ENCODE data around the gene IL2RA. TPM values are rescaled to one million over a fixed set of nuclear protein-coding genes. Genes with fewer than 3 reads are reported as not detected.

IL2RA gene
- total and polyA plus RNA-seq, 3 donors from 2014 or later: 0.62 to 1.0 TPM; not detected in 1

DNA sequence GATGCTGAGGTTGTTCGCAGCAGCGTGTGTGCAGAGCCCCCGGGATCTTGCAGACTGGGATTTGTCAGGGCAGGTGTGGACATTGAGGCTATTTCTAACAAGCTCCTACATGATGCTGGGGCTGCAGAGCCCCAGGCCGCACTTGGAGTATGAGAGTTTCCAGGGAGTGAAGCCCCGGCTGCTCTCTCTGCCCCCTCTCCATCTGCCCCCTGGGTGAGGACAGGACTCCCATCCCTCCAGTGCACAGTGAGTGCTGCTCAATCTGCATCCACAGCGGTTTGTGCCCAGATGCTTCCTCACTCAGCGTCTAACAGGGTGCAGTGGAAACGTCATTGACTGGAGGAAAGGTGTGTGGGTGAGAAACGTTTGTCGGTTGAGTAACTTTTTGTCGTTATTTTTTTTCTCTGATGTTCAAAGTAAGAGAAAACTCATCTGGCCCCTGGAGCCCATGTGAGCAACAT is 25.3 kb downstream of the IL2RA start:
- H3K27me3 ChIP-seq: no peaks in the 10 kb centered on the region
- H3K4me1 ChIP-seq: no peaks in the 10 kb centered on the region
- no peaks in the 10 kb centered on the region for H3K36me3 ChIP-seq (ENCODE audit: low read depth, missing control alignments)
- intact Hi-C loops (cut with DNase I; ENCODE audit: low total_unique reads): no loop called here
- no peak for TF ChIP-seq POLR2A (IDR thresholded peaks at IDR 0.05)
- TF ChIP-seq, protein P1, sequence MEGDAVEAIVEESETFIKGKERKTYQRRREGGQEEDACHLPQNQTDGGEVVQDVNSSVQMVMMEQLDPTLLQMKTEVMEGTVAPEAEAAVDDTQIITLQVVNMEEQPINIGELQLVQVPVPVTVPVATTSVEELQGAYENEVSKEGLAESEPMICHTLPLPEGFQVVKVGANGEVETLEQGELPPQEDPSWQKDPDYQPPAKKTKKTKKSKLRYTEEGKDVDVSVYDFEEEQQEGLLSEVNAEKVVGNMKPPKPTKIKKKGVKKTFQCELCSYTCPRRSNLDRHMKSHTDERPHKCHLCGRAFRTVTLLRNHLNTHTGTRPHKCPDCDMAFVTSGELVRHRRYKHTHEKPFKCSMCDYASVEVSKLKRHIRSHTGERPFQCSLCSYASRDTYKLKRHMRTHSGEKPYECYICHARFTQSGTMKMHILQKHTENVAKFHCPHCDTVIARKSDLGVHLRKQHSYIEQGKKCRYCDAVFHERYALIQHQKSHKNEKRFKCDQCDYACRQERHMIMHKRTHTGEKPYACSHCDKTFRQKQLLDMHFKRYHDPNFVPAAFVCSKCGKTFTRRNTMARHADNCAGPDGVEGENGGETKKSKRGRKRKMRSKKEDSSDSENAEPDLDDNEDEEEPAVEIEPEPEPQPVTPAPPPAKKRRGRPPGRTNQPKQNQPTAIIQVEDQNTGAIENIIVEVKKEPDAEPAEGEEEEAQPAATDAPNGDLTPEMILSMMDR (IDR thresholded peaks at IDR 0.05): no peak
- DNase-seq: no peak
- H3K9me3 ChIP-seq: no peaks in the 10 kb centered on the region
- H3K27ac ChIP-seq: no peak overlapping the region
- no peak overlapping the region for H3K4me3 ChIP-seq
- WGBS, 2 donors: 84 to 88% methylated on average over 10 to 11 of the region's 11 CpGs

GRCh38 chr10:6035931-6036575 is 26.1 kb downstream of the IL2RA start:
- Histone ChIP-seq H3K27ac (no peak overlapping the region), H3K27me3 (no peaks in the 10 kb centered on the region), H3K9me3 (no peaks in the 10 kb centered on the region), H3K4me3 (no peak overlapping the region), H3K4me1 (no peaks in the 10 kb centered on the region), H3K36me3 (ENCODE audit: low read depth, missing control alignments) (no peaks in the 10 kb centered on the region)
- intact Hi-C loops (cut with DNase I; ENCODE audit: low total_unique reads): no loop called here
- WGBS, 2 donors: 91 to 92% methylated on average over 13 of the region's 13 CpGs
- TF ChIP-seq, protein P1 (IDR thresholded peaks at IDR 0.05): no peak
- no peak for TF ChIP-seq POLR2A (IDR thresholded peaks at IDR 0.05)
- no peak for DNase-seq

DNA sequence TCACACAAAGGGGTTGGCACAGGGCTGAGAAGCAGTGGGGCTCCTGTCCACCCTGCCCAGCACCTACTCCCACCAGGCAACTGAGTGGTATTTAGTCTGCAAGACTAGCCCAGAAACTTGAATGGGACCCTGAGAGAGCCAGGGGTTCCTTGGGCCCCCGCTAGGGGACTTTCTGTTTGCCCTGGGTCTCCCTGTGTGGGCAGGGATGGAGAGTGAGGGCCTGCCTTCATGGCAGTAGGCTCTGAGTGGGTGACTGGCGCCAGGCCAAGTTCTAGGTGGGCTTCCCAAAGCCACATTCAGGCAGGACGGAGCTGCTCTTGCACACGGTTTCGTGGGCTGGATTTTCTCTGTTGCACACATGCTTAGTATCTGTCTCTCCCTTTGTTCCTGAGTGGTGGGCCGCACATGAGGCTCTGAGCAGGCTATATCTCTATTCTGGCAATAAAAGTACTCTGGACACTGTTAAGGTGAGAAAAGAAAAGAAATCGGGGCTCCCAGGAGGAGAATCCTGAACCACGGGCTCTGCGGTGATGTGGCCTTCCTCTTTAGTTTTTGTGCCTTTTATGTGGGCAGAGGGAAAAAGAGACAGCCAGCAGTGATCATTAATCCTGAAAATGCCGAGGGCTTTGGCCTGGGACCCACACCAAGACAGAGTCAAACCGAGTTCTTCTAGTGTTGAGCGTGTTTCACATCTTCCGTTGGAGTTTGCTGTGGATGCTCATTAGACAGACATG is 26.9 kb downstream of the IL2RA start:
- intact Hi-C loops (cut with DNase I; ENCODE audit: low total_unique reads): no loop called here
- 88 to 93% methylated on average over 11 to 13 of the region's 13 CpGs for WGBS, 2 donors
- no peak for TF ChIP-seq POLR2A (IDR thresholded peaks at IDR 0.05)
- TF ChIP-seq, protein P1 (IDR thresholded peaks at IDR 0.05): no peak
- H3K4me3 ChIP-seq: no peak overlapping the region
- H3K36me3 ChIP-seq (ENCODE audit: low read depth, missing control alignments): no peaks in the 10 kb centered on the region
- H3K27me3 ChIP-seq: no peaks in the 10 kb centered on the region
- no peaks in the 10 kb centered on the region for H3K4me1 ChIP-seq
- no peaks in the 10 kb centered on the region for H3K9me3 ChIP-seq
- no peak overlapping the region for H3K27ac ChIP-seq
- DNase-seq: no peak

DNA sequence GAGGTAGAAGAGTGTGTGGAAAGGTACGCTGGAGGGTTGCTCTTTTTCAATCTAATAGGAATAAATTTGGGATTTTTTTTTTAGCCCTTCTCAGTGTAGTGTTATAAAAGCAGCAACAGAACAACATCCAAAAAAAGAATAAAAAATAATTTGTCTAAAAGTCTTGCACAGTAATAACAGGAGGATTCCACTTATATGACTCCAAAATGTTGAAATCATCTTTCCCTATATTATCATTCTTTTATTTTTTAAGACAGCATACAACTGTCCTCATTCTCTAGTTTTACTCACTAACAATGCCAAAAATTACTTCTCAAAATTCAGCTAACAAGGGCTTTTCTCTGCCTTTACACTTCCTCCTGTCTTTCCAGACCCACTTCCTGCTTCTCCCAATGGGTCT is 27.8 kb downstream of the IL2RA start:
- Histone ChIP-seq H3K27ac (no peak overlapping the region), H3K36me3 (ENCODE audit: low read depth, missing control alignments) (no peaks in the 10 kb centered on the region), H3K27me3 (no peaks in the 10 kb centered on the region), H3K4me3 (no peak overlapping the region), H3K4me1 (no peaks in the 10 kb centered on the region), H3K9me3 (no peaks in the 10 kb centered on the region)
- 70 to 77% methylated on average over 1 of the region's 1 CpG for WGBS, 2 donors
- TF ChIP-seq, protein P1 (IDR thresholded peaks at IDR 0.05): no peak
- no peak for TF ChIP-seq POLR2A (IDR thresholded peaks at IDR 0.05)
- no peak for DNase-seq
- intact Hi-C loops (cut with DNase I; ENCODE audit: low total_unique reads): no loop called here

Data from testis (tissue), 3 donors.